ENCODE results near the gene CD151.

GRCh38 chr11:868394-868793 lies 35.6 kb downstream of the CD151 start:
- no peak for TF ChIP-seq CTCF (IDR thresholded peaks at IDR 0.05 in 8 of 11, conservative IDR thresholded peaks at IDR 0.05 in 3 of 11)
- TF ChIP-seq POLR2AphosphoS5 (IDR thresholded peaks at IDR 0.05) = no peak

Data from spleen (tissue), 7 donors.